ENCODE results near the gene ABCA1. TPM values are rescaled to one million over a fixed set of nuclear protein-coding genes. Genes with fewer than 3 reads are reported as not detected.

ABCA1 gene
- total RNA-seq, 1 donor from 2014 or later = 20.8 TPM

DNA sequence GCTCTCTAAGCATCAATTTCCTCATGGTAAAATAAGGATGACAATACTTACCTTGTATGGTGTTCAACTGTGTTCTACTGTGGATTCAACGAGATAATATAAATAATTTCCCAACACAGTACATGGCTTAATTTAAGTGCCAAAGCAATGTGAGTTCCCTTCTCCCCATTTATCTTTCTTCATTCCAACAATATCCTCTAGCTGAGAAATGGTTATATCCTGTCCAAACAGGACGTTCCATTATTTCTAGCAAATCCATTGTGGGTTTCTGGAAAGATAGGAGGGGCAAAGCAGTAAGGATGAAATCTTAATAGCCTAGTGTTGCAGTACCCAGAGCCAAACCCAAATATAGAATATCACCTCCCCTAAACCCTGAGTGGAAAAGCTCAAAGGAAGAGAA is 22.0 kb downstream of the ABCA1 start:
- H3K27me3 Mint-ChIP-seq = no peaks in the 10 kb centered on the region

DNA sequence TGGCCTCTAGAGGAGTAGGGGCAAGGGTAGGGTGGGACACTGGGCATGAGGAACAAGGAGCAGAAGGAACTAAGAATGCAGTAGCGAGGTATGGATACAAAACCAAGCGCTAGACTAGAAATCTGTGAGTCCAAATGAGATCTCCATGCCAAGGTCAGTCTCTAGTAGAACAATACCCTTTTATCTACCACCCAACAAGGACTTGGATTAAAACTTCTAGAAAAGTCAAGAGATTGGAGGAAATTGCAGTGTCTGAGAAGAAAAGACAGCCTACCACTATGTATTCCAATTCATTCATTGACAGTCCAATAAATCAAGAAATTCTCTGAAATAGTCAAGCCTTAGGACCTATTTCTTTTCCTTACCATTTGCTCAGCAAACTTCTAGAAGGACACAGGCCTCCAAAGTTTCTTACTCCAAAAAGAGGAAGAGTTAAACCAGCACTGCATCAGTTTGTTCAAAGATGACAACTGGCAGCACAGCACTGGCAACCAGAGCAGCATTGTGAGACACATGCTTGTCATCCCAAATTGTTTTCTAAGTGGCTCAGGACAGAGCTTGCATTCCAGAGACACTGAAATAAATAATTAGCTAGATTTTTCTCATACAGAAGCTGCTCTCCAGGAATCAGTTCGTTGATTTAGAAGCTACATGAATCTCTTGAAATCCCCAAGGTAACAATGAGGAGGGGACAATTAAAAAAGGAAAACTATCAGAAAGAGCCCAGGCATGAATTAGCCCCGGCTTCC is 22.6 kb downstream of the ABCA1 start:
- TF ChIP-seq, protein P1, sequence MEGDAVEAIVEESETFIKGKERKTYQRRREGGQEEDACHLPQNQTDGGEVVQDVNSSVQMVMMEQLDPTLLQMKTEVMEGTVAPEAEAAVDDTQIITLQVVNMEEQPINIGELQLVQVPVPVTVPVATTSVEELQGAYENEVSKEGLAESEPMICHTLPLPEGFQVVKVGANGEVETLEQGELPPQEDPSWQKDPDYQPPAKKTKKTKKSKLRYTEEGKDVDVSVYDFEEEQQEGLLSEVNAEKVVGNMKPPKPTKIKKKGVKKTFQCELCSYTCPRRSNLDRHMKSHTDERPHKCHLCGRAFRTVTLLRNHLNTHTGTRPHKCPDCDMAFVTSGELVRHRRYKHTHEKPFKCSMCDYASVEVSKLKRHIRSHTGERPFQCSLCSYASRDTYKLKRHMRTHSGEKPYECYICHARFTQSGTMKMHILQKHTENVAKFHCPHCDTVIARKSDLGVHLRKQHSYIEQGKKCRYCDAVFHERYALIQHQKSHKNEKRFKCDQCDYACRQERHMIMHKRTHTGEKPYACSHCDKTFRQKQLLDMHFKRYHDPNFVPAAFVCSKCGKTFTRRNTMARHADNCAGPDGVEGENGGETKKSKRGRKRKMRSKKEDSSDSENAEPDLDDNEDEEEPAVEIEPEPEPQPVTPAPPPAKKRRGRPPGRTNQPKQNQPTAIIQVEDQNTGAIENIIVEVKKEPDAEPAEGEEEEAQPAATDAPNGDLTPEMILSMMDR (conservative IDR thresholded peaks at IDR 0.05) = no peak
- Mint-ChIP-seq H3K36me3 (peaks cover under 1% of the 10 kb centered on the region), H3K27me3 (no peaks in the 10 kb centered on the region), H3K9me3 (no peaks in the 10 kb centered on the region), H3K4me1 (ENCODE audit: unreplicated experiment) (peaks cover 8% of the 10 kb centered on the region), H3K27ac (no peak overlapping the region), H3K4me3 (no peak overlapping the region)
- DNase-seq (ENCODE audit: extremely low spot score, unreplicated experiment) = no peak

More for the DNA sequence above, 22.0 kb downstream of the ABCA1 start:
- DNase-seq (ENCODE audit: extremely low spot score, unreplicated experiment) = no peak
- no peak overlapping the region for H3K27ac Mint-ChIP-seq
- H3K4me3 Mint-ChIP-seq = no peak overlapping the region
- peaks cover 10% of the 10 kb centered on the region for H3K4me1 Mint-ChIP-seq (ENCODE audit: unreplicated experiment)
- H3K9me3 Mint-ChIP-seq = no peaks in the 10 kb centered on the region
- TF ChIP-seq, protein P1 (conservative IDR thresholded peaks at IDR 0.05) = no peak
- no peaks in the 10 kb centered on the region for H3K36me3 Mint-ChIP-seq

DNA sequence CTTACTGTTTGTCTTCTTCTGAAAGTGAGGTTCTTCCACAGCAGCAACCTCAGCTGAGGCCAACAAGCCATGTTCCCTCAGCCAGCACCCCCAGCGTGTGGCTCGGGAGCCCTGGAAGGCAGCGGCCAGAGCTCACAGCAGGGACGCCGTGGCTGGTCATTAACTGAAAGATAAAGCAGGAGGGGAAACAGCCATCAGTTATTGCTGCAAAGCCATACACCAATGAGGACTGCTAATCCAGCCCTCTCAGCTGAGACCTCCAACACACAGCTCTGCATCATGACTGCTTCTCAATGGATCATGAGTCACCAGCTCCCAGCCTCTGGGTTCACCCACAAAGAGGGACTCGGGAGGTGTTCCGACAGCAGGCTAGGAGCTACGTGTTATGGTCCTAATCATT is 24.3 kb downstream of the ABCA1 start:
- DNase-seq (ENCODE audit: extremely low spot score, unreplicated experiment) = no peak
- Mint-ChIP-seq H3K9me3 (no peaks in the 10 kb centered on the region), H3K36me3 (peaks cover 14% of the 10 kb centered on the region), H3K4me3 (no peak overlapping the region), H3K4me1 (ENCODE audit: unreplicated experiment) (no peaks in the 10 kb centered on the region), H3K27ac (no peak overlapping the region), H3K27me3 (no peaks in the 10 kb centered on the region)
- TF ChIP-seq, protein P1 (conservative IDR thresholded peaks at IDR 0.05) = no peak

DNA sequence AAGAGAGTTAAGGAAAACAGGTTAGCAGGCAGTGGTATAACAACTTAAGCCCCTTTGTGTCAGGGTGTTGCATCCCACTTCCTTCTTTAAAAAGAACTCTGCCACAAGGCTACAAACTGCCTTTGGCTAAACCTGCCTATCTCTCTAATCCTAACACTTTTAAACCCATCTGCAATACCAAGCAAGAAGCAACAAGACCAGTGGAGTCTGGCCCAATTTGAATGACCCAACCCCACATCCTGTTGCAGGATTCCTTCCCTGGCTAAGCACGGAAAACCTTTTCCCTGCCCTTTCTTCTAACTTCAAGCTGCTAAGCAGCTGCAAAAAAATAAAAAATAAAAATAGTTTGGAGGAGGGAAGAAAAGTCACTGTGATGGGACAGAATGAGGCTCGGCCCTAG is 27.1 kb downstream of the ABCA1 start:
- Mint-ChIP-seq H3K4me1 (ENCODE audit: unreplicated experiment) (no peaks in the 10 kb centered on the region), H3K4me3 (no peak overlapping the region), H3K27me3 (no peaks in the 10 kb centered on the region), H3K9me3 (no peaks in the 10 kb centered on the region), H3K27ac (no peak overlapping the region), H3K36me3 (peaks cover 16% of the 10 kb centered on the region)
- DNase-seq (ENCODE audit: extremely low spot score, unreplicated experiment) = no peak
- TF ChIP-seq, protein P1 (conservative IDR thresholded peaks at IDR 0.05) = no peak

DNA sequence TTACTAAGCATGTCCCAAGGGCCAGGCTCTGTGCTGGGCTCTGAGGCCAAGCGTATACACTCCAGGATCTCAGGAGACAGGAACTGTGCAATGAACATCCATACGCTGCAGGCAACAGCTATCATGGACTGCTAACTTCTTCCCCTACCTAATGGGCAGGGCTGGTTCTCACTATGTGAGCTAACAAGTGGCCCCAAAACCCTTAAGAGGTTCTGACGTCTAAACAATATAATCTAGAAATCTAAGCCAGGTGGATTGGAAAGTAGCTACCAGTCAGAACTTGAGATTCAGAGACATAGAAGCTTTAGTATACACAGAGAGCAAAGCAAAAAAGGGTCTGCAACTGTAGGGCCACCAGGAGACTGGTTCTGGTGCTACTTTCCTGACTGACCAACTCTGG is 27.6 kb downstream of the ABCA1 start:
- TF ChIP-seq, protein P1 (conservative IDR thresholded peaks at IDR 0.05) = no peak
- H3K4me3 Mint-ChIP-seq = no peak overlapping the region
- DNase-seq (ENCODE audit: extremely low spot score, unreplicated experiment) = no peak
- no peaks in the 10 kb centered on the region for H3K4me1 Mint-ChIP-seq (ENCODE audit: unreplicated experiment)
- H3K27me3 Mint-ChIP-seq = no peaks in the 10 kb centered on the region
- H3K36me3 Mint-ChIP-seq = peaks cover 16% of the 10 kb centered on the region
- H3K9me3 Mint-ChIP-seq = no peaks in the 10 kb centered on the region
- H3K27ac Mint-ChIP-seq = no peak overlapping the region
